ENCODE measurements around the gene FAM222A. TPM values are rescaled to one million over a fixed set of nuclear protein-coding genes. Genes with fewer than 3 reads are reported as not detected.

FAM222A gene
- total RNA-seq, 1 donor from 2014 or later = 0.20 TPM

GRCh38 chr12:109771746-109772621, 58.4 kb downstream of the FAM222A start:
- DNase-seq (ENCODE audit: low read depth in 2 of 2) = no peak

GRCh38 chr12:109772622-109773321, 59.1 kb downstream of the FAM222A start:
- DNase-seq (ENCODE audit: low read depth in 2 of 2) = no peak

GRCh38 chr12:109773384-109774011, 59.9 kb downstream of the FAM222A start:
- no peak for DNase-seq (ENCODE audit: low read depth in 2 of 2)

- DNase-seq (ENCODE audit: low read depth in 2 of 2) = peak; percentile 74
Measured at GRCh38 chr12:109775172-109775881, 61.7 kb downstream of the FAM222A start.

GRCh38 chr12:109776624-109777023, 63.0 kb downstream of the FAM222A start:
- DNase-seq (ENCODE audit: low read depth in 2 of 2) = no peak

GRCh38 chr12:109777544-109777943, 63.9 kb downstream of the FAM222A start:
- peak in 1 of 2 donors; percentile 39 for DNase-seq (ENCODE audit: low read depth in 2 of 2)

- no peak for DNase-seq (ENCODE audit: low read depth in 2 of 2)
Measured at GRCh38 chr12:109778684-109779083, 65.1 kb downstream of the FAM222A start.

GRCh38 chr12:109779382-109779781, 65.8 kb downstream of the FAM222A start:
- peak in 1 of 2 donors; percentile 57 for DNase-seq (ENCODE audit: low read depth in 2 of 2)

- DNase-seq (ENCODE audit: low read depth in 2 of 2) = no peak
Measured at GRCh38 chr12:109781668-109782325, 68.2 kb downstream of the FAM222A start.

GRCh38 chr12:109782326-109782703, 68.7 kb downstream of the FAM222A start:
- no peak for DNase-seq (ENCODE audit: low read depth in 2 of 2)

- no peak for DNase-seq (ENCODE audit: low read depth in 2 of 2)
Measured at GRCh38 chr12:109783135-109783964, 69.7 kb downstream of the FAM222A start.

GRCh38 chr12:109783965-109784244, 70.3 kb downstream of the FAM222A start:
- no peak for DNase-seq (ENCODE audit: low read depth in 2 of 2)

GRCh38 chr12:109785854-109786253, 72.2 kb downstream of the FAM222A start:
- DNase-seq (ENCODE audit: low read depth in 2 of 2) = no peak

- no peak for DNase-seq (ENCODE audit: low read depth in 2 of 2)
Measured at GRCh38 chr12:109786799-109787198, 73.2 kb downstream of the FAM222A start.

- no peak for DNase-seq (ENCODE audit: low read depth in 2 of 2)
Measured at GRCh38 chr12:109789526-109790048, 76.0 kb downstream of the FAM222A start.

- no peak for DNase-seq (ENCODE audit: low read depth in 2 of 2)
Measured at GRCh38 chr12:109792992-109793391, 79.4 kb downstream of the FAM222A start.

- DNase-seq (ENCODE audit: low read depth in 2 of 2) = no peak
Measured at GRCh38 chr12:109793411-109793810, 79.8 kb downstream of the FAM222A start.

- DNase-seq (ENCODE audit: low read depth in 2 of 2) = no peak
Measured at GRCh38 chr12:109793826-109794501, 80.3 kb downstream of the FAM222A start.

GRCh38 chr12:109795023-109795422, 81.4 kb downstream of the FAM222A start:
- no peak for DNase-seq (ENCODE audit: low read depth in 2 of 2)

- DNase-seq (ENCODE audit: low read depth in 2 of 2) = no peak
Measured at GRCh38 chr12:109796057-109796456, 82.4 kb downstream of the FAM222A start.
